Hindlimb muscle (tissue), 1 donor: ENCODE results near the gene ALK. TPM values are rescaled to one million over a fixed set of nuclear protein-coding genes. Genes with fewer than 3 reads are reported as not detected.

ENCODE experiments used
- DNase-seq: peaks from one replicate; pipeline ENCODE4 v3.0.0-alpha.2; 2013
- polyA plus RNA-seq: library from polyadenylated mRNA; unstranded; fragments of 120-200 nt; gene quantifications from one replicate; pipeline ENCODE4 v1.2.1, GENCODE V29; 2013; ENCODE audit not compliant: insufficient read length

ALK gene
- polyA plus RNA-seq, 1 donor: 0.18 TPM

GRCh38 chr2:29394311-29394980 lies 526.9 kb downstream of the ALK start:
- DNase-seq: no peak

DNA sequence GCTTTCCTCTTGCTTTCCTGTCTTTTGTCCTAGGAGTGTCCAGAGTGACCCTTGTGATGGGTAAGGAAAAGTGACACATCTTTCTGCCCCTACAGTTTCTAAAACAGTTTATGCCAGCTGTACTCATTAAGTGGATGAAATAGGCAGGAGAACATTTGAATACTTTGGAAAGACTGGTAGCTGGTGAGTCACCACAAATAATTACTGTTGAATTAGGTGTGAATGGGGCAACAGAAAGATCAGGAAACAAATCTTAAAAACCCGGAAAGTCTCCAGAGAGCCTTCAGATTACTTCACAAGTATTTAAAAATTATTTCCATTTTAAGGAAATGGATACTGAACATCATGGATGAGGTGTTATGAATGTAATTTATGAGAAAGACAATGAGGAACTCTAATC lies 527.7 kb downstream of the ALK start:
- no peak for DNase-seq

DNA sequence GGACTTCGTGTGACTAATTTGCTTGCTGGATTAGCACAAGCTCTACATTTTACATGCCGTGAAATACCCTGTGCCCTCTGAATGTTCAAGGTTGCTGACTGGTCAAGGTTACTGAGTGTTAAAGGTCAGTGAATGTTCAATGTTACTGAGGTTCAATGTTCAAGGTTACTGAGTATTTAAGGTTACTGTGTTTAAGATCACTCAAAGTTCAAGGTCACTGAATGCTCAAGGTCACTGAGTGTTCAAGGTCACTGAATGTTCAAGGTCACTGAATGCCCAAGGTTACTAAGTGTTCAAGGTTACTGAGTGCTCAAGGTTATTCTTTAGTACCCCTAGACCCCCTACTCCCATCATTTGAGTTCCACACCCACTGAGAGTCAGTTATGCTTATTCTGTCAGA lies 528.6 kb downstream of the ALK start:
- DNase-seq: no peak

DNA sequence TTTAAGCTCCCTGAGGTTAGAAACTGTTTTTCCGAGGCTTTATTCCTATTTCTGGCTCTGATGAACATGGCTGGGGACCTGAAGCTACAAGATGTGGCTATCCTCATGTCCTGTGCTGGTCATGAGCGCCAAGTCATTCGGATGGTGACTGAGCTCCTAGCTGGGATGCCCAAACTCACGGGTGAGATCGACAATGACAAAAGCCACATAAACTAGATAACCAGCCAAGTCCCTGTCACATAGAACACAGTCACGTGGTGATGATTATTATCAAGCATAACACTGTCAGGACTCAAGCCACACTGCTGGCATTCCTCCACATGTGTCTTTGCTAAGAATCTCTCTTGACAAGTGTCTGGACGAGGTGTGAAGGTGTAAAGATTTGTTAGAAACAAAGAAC lies 531.2 kb downstream of the ALK start:
- DNase-seq: no peak

- no peak for DNase-seq
These were observed 531.7 kb downstream of the ALK start for GRCh38 chr2:29389686-29390085.

DNA sequence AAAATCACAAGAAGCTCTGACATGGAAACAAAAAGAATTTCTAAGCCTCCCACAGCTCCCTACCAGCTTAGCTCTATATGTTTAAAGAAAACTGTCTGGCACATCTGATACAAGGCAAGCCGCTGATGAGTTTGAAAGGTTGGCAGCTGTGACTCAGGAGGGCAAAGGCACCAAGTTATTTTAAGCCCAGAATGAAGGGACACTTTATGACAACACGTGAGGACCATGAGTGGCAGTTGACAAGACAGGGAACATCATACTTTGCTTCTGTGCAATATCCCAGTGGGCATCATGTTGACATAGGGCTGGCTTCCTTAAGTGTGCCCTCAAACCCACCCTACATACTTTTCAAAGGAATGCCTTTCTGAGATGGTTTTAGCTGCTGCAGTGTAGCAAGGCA lies 533.3 kb downstream of the ALK start:
- DNase-seq: no peak

GRCh38 chr2:29382486-29382885 lies 538.9 kb downstream of the ALK start:
- no peak for DNase-seq

- DNase-seq: no peak
These were observed 543.6 kb downstream of the ALK start for GRCh38 chr2:29377788-29378187.

- no peak for DNase-seq
These were observed 544.8 kb downstream of the ALK start for GRCh38 chr2:29376541-29376940.

GRCh38 chr2:29375843-29376242 lies 545.5 kb downstream of the ALK start:
- no peak for DNase-seq

GRCh38 chr2:29374823-29375222 lies 546.6 kb downstream of the ALK start:
- DNase-seq: no peak

- peak; percentile 21 for DNase-seq
These were observed 547.5 kb downstream of the ALK start for GRCh38 chr2:29373870-29374269.

DNA sequence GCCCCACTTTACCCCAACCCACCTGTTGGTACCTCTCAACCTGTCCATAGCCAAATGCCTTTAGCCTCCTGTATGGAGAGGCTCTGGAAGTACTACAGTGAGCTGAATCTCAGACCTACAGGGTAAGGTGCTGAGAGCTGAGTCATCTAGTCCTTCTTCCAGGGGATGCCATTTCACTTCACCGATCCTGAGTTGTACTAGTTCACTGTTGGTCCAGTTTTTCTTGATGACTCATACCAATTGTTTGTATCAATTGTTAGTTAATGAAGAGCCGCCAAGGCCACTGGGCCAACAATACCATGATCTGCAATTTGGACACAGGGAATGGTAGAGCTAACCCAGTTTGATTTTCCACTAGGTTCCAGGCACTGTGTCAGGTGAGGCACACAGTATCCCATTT lies 549.2 kb downstream of the ALK start:
- DNase-seq: no peak

DNA sequence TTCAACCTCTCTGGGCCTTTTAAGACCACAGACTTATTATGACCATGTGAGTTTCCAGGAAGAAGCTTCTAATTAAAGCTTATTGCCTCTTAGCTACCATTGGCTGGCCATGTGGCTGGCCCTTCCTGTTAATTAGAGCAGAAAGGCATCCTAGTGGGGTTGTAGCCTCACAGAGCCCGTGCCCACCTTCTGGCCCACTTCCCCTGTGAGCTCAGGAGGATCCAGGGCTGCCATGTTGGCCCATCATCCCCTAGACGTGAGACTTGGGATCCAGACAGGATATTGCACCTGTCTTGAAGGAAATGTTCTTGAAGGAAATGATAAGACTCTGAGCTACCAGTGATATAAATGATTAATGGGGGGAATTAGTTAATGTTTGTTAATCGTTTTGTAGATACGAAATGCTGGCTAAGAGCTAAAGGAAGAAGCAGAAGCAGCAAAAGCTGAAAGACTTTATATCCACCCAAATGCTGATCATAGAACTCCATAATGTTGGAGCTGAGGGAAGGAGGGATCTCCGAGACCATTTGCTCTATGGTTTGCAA lies 550.7 kb downstream of the ALK start:
- DNase-seq: no peak

DNA sequence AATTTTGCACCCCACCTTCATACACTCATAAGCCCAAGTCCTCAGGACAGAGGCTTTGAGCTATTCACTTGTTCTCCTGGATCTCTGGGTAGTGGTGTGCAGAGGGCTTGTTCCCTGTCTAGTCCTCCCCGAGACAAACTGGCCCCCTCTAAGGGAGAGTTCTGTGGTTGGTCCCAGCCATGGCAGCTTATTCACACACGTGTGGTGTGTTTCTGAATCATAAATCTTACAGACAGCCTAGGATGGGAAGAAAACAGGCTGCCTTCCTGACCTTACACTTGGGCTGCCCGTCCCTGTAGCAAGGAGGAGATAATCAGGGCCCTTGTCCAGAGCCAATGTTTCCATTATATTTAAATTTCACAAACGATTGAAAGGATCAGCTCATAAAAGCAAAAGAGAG lies 551.2 kb downstream of the ALK start:
- DNase-seq: no peak

- DNase-seq: no peak
These were observed 552.7 kb downstream of the ALK start for GRCh38 chr2:29368659-29369040.

DNA sequence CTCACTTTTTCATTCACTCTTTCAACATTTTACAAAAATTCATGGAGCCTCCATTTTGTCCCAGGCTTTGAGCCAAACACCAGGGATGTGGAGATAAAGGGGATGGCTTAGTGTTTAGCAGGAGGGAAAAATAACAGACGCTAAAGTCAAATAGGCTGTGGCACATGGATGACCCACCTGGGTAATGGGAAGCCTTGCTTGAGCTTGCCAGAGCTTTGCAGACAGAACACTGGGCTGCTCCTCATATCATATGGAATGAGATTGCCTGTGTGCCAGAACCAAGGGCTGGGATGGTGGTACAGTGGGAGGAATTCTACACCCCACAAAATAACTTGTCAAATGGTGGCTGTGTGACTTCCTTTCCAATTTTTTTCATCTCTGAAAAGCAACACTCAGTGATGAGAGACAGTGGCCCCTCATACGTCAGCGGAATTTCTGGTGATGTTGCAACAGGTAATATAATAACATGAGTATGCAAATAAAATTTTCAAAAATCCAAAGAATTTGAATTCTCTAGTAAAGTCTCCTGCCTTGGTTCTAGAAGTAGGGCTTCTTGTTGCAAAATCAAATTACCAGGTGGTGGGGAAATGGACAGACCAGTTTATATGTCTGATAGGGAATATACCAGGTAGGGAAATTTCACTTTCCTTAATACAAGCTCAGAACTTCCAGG lies 553.3 kb downstream of the ALK start:
- no peak for DNase-seq

DNA sequence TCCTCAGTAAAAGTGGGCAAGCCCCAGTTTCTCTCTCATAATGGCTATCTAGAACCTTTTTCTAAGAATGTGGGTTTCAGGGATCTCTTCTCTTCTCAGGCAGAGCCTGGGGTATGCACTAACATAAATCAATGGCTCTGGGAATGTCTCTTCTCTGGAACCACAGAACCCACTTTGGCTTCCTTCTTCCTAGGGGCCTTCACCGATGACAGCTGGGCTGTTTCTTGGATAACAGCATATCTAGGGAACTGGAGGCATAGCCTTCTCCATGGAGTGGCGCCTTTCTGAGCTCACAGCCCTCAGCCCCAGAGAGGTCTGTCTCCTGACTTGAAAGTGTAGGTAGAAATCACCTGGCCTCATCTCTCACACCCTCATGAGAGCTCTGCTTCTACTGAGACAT lies 558.3 kb downstream of the ALK start:
- DNase-seq: no peak

GRCh38 chr2:29361231-29361630 lies 560.2 kb downstream of the ALK start:
- DNase-seq: peak; percentile 11

GRCh38 chr2:29360016-29360784 lies 561.2 kb downstream of the ALK start:
- no peak for DNase-seq

GRCh38 chr2:29353403-29353991 lies 567.9 kb downstream of the ALK start:
- DNase-seq: no peak

DNA sequence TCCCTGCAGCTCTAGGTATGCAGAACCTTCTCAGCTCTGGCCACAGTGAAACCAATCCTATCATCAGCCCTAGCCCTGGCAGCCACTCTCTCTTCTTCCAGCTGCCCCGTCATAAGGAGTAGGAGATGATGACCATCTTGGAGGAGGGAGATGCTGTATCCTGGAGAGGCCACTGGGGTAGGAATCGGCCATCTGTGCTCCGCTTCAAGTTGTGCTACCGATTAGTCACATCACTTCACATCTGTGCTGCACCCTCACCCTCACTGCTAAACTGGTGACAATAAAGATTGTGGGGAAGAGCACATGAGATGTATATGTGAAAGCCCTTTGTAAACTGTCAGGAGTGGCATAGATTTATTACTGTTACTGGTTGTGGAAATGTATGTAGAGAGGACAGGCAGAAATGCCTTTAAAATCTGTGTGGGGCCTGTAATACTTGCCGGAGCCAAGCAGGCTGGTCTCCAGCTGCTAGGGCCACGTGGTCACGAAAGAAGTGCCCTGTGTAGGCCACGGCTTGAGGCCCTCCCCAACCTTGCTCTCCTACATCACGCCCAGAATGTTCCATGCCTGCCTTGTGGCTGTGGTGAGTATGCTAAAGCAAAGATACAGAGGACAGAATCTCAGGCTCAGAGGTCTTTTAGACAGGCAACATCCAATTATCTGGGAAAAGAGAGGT lies 569.3 kb downstream of the ALK start:
- no peak for DNase-seq

- no peak for DNase-seq
These were observed 570.1 kb downstream of the ALK start for GRCh38 chr2:29351248-29351647.
